Activated CD4-positive, CD25-positive, alpha-beta regulatory T cell treated with anti-CD3 and anti-CD28 coated beads, Interleukin-2, amount 50 U/mL, for 24 hours (primary cell): ENCODE results near the gene USB1.

Experiments used
- ATAC-seq, 2 donors: fragments of 150-1000 bp; cut with Tn5 transposase; one replicate each; pipeline ENCODE4 v1.10.0; 2021; ENCODE audit warnings: mild to moderate bottlenecking in 1 of 2, moderate library complexity in 1 of 2

USB1 gene

DNA sequence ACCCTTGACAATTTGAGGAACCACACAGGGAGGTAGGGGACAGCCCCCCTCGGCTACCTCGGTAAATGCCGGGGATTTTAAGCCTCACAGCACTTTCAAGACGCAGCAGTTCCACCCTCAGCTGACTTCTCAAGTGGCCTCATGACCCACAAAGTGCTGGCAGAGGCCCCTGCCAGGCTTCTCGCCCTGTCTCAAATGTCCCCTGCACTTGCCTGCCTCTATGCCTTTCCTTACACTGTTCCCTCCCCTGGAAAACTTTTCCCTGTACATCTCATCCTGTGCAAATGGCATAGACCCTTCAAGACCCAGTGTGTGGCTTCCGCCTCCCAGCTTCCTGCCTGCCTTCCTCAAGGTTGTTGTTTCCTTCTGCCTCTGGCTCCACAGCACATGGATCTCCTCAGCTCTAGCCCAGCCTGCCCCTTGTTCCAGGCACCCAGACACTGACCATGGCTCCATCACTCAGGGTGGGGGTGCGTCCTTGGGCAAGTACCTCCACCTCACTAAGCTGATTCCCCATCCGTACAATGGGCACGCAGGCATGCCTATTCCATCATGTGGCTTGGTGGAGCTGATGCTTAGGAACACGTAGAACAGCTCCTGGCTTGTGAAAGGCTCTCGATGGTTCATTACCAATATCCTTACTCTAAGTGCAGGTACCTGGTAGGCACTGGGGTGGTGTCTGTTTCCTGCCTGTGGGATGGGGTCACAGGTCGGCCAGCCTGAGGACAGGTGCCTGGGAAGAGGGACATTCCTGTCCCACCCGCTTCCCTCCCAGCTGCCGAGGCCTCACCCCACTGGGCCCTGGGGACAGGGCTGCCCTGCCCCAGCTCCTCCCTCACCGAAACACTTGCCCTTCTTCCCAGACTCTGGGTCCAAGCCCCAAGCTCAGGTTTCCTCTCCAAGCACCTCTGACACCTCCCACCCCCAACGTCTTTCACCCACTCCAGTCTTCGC is 48.3 kb downstream of the USB1 start:
- ATAC-seq = no peak

DNA sequence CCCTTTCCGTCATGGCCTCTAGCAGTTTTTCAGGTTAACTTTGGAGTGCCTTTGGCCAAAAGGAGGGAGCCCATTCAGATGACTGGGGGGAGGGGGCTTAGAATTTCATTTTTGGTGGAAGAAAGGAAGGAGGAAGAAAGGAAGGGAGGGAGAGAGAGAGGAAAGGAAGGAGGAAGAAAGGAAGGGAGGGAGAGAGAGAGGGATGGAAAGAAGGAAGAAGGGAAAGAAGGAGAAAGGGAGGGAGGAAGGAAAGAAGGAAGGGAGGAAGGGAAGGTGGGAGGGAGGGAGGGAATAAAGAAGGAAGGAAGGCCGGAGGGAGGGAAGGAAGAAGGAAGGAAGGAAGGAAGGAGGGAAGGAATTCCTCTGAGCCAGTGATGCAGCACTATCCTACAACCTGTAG is 50.1 kb downstream of the USB1 start:
- ATAC-seq = no peak

DNA sequence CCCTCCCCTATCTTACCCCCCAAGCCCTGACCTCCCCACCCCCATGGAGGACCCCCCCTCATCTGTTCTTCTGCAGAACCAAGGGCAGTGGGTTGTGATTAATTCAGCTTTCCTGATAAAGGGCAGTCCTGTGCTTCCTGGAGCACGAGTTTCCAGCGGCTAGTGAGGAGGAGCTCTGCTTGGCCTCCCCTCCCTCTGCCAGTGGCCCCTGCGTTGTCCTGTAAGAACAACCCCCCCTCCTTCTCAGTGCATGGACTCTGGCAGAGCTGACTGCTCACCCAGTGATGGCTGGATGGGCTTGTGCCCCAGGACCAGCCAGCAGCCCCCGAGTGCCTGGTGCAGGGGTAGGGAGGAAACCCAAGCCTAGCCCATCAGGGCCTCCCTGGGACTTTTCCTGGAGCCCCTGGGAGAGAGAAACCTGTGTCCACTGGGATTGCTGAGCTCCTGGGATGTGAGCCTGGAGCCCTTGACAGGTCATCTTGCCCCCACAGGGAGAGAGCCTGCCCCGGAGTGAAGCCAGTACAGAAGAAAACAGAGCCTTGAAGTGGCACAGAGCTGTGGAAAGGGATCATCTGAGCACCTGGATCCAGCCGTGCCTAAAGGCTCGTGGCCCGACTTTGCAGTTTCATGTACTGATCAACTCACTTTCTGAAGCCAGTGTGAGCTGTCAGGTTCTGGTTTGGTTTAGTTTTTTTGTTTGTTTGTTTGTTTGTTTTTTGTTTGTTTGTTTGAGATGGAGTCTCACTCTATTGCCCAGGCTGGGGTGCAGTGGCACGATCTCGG is 50.8 kb downstream of the USB1 start:
- ATAC-seq = no peak

DNA sequence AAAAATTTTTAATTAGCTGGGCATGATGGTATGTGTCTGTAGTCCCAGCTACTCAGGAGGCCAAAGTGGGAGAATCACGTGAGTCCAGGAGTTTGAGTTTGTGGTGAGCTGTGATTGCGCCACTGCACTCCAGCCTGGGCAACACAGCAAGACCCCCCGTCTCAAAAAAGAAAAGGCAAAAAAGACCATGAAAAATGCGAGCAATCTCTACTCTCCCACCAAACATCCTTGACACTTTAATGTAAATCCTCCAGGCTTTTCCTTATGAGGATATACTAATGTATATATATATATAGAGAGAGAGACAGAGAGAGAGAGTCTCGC is 52.4 kb downstream of the USB1 start:
- no peak for ATAC-seq

DNA sequence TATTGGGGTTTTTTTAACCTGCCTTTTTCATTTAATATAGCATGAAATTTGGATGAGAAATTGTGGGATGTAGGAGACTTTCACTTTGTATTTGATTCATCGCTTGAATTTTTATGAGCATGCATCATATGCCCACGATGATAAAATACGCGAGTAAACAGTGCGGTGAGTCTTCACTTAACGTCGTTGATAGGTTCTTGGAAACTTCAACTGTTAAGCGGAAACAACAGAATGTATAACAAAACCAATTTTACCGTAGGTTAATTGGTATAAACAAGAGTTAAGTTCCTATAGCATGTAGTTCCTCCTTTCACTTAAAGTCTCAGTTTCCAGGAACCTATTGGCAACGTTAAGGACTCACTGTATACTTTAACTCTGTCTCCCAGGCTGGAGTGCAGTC is 53.1 kb downstream of the USB1 start:
- peak in 1 of 2 donors; percentile 20 for ATAC-seq

DNA sequence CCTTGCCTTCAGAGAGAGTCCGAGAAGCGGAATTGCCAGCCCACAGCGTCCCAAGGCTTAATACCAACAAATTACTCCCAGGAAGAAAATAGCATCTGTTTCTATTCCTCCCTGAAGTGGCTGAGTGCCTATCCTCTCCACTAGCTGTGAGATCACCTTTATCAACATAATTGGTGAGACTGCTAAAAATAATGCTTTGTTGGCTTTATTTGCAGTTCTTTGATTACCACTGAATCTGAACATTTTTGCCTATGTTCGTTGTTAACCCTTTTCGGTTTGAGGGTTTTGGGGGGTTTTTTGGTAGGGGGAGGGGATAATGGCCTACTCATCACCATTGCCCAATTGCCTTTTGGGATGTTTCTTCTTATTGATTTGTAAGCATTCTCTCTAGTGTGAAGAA is 55.4 kb downstream of the USB1 start:
- no peak for ATAC-seq

DNA sequence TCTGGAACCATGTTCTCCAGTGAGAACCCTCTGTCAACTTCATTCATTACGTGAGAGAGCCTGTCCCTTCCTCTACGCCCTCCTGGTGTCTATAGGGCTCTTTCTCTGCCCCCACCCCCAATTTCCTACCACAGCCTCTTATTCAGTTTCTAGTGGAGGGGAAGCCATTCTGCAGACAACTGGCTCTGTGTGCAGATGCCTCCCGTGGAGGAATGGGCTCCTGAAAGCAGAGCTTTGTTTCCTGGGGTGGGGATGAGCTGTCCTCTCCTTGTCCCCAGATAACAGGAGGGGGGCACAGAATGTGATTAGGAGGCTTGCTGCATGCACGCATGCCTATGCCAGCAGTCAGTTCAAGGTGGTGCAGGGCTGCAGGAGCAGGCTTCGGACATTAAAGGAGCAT is 55.9 kb downstream of the USB1 start:
- no peak for ATAC-seq

DNA sequence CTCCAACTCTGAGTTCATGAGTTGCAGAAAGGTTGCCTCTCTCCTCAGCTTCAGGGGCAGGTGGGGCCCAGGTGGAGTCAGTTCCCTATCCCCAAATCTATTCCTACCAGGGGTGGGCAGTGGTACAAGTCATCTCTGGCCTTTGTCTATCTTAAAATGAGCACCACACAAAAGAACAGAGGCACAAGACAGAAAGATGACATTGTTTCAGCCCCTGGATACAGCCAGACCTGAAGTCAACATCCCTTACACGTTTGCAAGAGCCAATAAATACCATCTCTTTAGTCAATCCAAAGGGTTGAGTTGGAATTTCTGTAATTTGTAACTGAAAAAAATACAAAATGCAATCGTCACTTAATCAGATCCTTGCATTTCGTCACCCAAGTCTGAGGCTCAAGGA is 56.6 kb downstream of the USB1 start:
- no peak for ATAC-seq

DNA sequence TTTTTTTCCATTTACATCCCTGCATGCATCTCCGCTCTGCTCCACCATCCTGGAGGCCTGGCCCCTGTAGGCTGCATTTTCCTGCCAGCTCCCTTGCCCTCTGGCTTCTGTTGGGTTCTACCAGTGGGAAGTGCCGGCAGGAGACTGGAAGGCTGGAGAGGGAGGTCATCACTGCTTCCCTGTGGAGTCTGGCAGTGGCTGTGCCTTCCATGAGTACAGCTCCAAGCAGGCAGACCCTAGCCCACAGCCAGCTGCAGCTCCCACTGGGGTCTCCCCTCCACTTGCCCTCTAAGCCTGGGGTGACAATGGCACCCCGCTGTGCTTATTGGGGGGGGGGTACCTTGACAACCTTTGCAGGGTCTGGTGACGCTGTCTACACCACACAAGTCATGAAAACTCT is 61.6 kb downstream of the USB1 start:
- no peak for ATAC-seq

DNA sequence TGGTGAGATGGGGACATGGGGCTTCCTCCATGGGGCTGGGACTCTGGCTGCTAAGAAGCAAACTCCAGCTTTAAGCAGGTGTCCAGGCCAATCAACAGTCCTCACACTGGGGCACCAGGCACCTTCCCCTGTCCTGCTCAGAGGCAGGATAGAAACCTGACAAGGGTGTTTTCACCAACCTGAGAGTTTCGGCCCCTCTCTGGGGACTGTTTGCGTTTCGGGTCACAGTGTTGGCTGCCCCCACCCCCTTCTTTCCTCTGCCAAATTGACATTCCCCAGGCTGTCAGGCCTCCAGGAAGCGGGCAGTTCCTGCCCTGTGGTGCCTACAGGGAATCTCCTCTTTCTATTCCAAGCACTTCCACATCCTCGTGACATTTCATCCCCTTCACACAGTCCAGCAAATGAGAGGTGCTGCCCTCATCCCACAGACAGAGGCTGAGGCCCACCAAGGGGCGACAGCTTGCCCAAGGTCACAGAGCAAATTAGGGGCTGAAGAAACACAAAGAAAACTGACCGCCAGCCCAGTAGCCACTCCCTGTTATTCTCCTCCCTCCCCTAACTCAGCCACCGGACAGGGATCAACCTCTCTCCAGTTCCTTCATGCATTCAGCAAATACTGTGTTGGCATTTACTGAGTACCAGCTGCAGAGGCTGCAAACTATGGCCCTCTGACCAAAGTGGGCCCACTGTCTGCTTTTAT is 62.3 kb downstream of the USB1 start:
- no peak for ATAC-seq

DNA sequence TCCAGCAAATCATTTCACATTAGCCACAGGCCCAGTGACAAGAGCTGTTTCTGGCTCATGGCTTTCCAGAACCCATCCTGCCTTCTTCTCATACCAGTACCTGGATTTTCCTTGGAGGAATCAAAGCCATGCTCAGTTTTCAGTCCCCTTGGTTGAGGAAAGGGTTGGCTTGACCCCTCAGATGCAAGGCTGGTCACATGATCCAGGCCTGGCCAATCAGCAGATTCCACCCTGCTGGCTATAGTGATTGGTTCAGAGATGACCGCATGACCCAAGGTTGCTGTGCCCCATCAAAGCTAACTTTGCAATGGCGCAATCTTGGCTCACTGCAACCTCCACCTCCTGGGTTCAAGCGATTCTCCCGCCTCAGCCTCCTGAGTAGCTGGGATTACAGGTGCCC is 69.4 kb downstream of the USB1 start:
- no peak for ATAC-seq
